ENCODE results near the gene GATA5. TPM values are rescaled to one million over a fixed set of nuclear protein-coding genes. Genes with fewer than 3 reads are reported as not detected.

Gene GATA5
- total and polyA plus RNA-seq, 9 donors, result 0.08 to 5.5 (median 0.92) TPM; not detected in 2

DNA sequence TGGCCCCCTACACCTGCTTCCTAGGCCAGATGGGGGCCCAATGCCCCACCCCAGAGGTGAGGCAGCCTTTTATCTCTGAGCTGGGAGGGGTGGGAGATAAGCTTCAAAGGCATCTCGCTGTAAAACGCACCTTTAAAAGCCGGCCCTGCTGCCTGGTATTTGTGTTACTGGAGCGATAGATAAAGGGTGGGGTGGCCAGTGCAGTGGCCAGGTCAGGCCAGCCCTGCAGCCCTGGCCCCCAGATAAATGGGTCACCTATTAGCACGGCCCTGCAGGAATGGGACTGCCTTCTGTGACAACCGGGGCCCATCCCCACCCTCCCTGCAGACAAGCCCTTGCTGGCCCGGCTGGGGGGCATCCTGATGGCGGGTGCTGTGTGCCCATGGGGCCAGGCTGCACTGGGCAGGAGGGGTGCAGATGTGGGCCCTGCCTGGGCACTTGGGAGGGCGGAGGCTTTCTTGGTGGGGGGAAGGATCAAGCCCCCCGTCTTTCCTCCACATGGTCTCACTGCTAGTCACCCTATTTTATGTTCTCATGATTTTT lies 45.4 kb downstream of the GATA5 start:
- no peak for DNase-seq
- no peak overlapping the region for H3K4me3 ChIP-seq
- intact Hi-C loops (cut with DNase I), result no loop called here
- no peaks in the 10 kb centered on the region for H3K4me1 ChIP-seq (ENCODE audit: insufficient read depth)
- TF ChIP-seq EP300 (IDR thresholded peaks at IDR 0.05) (no peak), POLR2A (IDR thresholded peaks at IDR 0.05) (no peak)
- TF ChIP-seq, protein P1, sequence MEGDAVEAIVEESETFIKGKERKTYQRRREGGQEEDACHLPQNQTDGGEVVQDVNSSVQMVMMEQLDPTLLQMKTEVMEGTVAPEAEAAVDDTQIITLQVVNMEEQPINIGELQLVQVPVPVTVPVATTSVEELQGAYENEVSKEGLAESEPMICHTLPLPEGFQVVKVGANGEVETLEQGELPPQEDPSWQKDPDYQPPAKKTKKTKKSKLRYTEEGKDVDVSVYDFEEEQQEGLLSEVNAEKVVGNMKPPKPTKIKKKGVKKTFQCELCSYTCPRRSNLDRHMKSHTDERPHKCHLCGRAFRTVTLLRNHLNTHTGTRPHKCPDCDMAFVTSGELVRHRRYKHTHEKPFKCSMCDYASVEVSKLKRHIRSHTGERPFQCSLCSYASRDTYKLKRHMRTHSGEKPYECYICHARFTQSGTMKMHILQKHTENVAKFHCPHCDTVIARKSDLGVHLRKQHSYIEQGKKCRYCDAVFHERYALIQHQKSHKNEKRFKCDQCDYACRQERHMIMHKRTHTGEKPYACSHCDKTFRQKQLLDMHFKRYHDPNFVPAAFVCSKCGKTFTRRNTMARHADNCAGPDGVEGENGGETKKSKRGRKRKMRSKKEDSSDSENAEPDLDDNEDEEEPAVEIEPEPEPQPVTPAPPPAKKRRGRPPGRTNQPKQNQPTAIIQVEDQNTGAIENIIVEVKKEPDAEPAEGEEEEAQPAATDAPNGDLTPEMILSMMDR (IDR thresholded peaks at IDR 0.05), result no peak
- no peak overlapping the region for H3K27ac ChIP-seq
- no peaks in the 10 kb centered on the region for H3K27me3 ChIP-seq
- WGBS, 3 donors, result 63 to 75% (median 67%) methylated on average over 10 of the region's 10 CpGs
- H3K36me3 ChIP-seq, result no peaks in the 10 kb centered on the region
- H3K9me3 ChIP-seq, result no peaks in the 10 kb centered on the region

DNA sequence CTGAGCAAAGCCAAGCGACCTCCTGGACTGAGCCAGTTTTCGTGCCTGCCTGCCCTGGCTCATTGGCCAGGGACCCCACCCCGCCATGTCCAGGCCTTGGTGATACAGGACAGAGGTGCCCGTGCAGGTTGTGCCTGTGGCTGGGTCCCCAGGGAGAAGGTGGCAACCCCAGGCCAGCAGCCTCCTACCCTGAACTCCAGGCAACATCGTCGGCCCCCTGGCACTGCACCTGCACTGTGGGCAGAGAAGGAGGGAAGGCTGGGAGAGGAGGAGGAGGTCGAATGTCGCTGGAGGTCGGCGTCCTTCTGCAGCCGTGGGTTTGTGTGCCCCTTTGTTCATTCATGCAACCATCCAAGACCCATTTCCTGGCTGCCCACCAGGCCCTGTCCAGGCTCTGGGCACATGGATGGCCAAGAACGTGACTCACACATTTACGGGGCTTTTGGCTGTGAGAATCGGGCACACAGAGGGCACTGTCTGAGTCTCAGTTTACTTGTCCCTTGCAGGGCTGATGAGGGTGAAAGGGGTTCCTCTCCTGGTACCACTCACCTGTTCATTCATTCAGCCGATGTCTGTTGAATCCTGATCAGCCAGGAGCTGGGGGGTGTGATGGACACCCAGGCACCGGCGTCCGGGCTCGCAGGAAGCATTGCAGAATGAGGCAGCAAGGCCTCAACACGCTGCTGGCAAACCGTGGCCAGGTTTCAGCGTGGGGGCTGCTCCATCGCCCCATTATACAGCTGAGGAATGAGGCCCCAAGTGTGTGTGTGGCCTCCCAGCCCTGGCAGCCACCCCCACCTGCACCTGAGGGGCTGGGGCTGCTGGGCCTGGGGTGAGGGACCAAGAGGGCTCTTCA lies 46.1 kb downstream of the GATA5 start:
- H3K9me3 ChIP-seq, result no peaks in the 10 kb centered on the region
- no peak overlapping the region for H3K4me3 ChIP-seq
- H3K27me3 ChIP-seq, result no peaks in the 10 kb centered on the region
- H3K27ac ChIP-seq, result no peak overlapping the region
- no peak for TF ChIP-seq EP300 (IDR thresholded peaks at IDR 0.05)
- no peak for TF ChIP-seq POLR2A (IDR thresholded peaks at IDR 0.05)
- H3K4me1 ChIP-seq (ENCODE audit: insufficient read depth), result no peaks in the 10 kb centered on the region
- 78 to 84% (median 84%) methylated on average over 23 of the region's 23 CpGs for WGBS, 3 donors
- no peak for DNase-seq
- intact Hi-C loops (cut with DNase I), result loop anchor here in 1 of 4 donors (10.0 kb wide), 1 partner anchor 165 kb away; no protein-coding TSS in a partner anchor
- no peaks in the 10 kb centered on the region for H3K36me3 ChIP-seq

DNA sequence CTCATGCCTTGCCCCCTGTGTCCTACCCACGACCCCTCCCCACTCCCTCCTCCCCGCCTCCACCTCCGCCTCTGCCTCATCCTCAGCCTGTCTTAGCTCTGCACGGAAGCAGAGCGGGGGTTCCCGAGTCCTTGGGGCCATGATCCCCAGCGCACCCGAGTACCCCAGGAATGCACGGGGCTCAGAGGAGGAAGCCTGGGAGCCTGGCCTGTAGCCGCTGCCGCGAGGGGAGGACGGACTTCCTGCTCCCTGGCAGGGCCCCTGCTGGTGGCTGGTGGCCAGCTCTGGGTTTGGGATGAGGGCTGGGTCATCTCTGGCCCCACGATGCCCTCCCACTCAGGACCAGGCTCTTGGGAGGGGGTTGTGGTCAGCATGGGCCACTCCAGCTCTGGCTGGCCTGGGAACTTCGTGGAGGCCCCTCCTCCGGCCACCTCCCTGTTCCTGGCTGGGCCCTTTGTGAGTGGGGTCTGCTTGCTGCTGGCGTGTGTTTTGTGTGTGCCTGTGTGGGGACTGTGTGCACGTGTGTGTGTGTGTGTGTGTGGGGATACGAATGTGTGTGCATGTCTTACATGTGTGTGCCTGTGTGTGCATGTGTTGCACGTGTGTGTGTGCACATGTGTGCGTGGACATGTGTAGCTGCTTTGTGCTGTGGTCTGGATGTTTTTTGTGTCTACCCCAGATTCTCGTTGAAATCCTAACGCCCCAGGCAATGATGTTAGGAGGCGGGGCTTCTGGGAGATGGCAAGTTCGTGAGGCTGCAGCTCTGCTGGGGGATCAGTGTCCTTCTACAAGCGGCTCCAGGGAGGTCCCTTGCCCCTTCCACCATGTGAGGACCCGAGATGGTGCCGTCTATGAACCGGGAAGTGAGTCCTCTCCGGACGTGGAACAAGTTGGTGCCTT lies 47.1 kb downstream of the GATA5 start:
- TF ChIP-seq, protein P1 (IDR thresholded peaks at IDR 0.05), result no peak
- DNase-seq, result no peak
- Histone ChIP-seq H3K4me3 (no peak overlapping the region), H3K36me3 (no peaks in the 10 kb centered on the region), H3K27ac (no peak overlapping the region), H3K9me3 (no peaks in the 10 kb centered on the region), H3K4me1 (ENCODE audit: insufficient read depth) (no peaks in the 10 kb centered on the region), H3K27me3 (no peaks in the 10 kb centered on the region)
- WGBS, 3 donors, result 39 to 43% (median 42%) methylated on average over 31 of the region's 31 CpGs
- intact Hi-C loops (cut with DNase I), result loop anchor here in 1 of 4 donors (10.0 kb wide), 1 partner anchor 166 kb away; no protein-coding TSS in a partner anchor

DNA sequence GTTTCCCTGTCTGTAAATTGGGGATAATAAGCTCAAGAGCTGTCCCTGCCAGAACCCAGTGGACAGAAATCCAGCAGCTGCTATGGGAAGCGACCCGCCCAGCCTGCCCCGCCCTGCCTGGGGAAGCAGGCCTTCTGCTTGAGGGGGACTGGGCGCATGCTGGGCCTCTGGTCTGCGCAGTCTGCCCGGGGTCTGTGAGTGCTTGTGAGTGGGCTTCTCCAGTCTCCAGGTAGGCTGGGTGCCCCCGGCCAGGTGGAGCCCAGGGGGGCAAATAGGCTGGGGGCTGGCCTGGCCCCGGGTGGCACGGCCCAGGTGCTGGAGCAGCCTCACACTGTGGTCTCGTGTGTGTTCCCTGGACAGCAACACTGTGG lies 47.8 kb downstream of the GATA5 start:
- H3K27me3 ChIP-seq, result no peaks in the 10 kb centered on the region
- DNase-seq, result no peak
- intact Hi-C loops (cut with DNase I), result loop anchor here in 1 of 4 donors (10.0 kb wide), 1 partner anchor 167 kb away; no protein-coding TSS in a partner anchor
- H3K27ac ChIP-seq, result no peak overlapping the region
- H3K36me3 ChIP-seq, result no peaks in the 10 kb centered on the region
- no peak for TF ChIP-seq EP300 (IDR thresholded peaks at IDR 0.05)
- TF ChIP-seq, protein P1 (IDR thresholded peaks at IDR 0.05), result no peak
- no peak for TF ChIP-seq POLR2A (IDR thresholded peaks at IDR 0.05)
- H3K9me3 ChIP-seq, result no peaks in the 10 kb centered on the region
- no peak overlapping the region for H3K4me3 ChIP-seq
- no peaks in the 10 kb centered on the region for H3K4me1 ChIP-seq (ENCODE audit: insufficient read depth)
- 67 to 84% (median 80%) methylated on average over 4 to 10 of the region's 10 CpGs for WGBS, 3 donors

Data from ovary (tissue), 9 donors.